Measurements from ENCODE around the gene ZNF846.
"Not testable (repeated sequence)": the region's sequence is repeated elsewhere in the genome, so short reads cannot be mapped to it uniquely, and the experiment has no call there.

Gene ZNF846

DNA sequence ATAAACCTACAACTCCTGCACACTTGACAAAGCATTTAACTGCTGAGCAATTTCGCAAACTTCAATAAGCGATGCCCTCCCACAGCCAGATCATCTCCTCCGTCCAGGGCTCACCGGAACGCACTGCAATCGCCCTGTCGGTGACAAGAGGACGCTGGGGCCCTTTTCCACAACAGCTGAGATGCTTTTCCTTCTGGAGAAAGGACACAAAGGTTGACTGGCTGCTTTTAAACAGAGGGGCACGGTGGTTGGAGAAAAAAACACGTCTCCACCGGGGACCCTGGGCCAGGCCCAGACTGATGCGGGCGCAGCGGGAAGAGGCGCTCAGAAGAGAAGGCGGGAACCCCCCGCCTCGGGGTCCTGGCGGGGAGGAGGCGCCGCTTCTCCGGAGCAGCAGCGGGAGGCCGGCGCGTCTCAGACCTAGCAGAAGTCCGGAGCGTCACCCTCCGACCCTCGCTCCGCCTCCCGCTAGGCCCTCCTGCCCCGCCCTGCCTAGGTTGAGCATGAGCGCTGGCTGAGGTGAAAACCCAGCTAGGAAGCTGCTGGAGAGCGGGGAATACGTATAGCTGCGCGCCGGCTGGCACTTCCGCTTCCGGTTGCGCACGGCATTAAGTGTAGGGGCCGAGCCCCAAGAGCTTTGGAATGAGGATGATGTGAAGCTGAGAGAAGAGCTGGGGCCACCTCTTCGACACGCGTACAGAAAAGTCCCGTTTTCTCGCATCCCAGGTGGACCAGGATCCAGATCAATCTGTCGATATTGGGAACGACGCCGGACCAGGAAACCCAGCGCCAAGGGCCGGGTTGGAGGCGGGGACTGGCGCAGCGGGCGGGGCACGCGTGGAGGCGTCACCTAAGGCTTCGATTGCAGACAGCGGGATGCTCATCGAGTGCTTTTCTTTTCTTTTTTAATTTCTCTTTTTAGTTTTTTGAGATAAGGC is at the start of gene ZNF846:
ZNF846 (minus strand) TSS at position 564 of the 938 bp plus-strand sequence. CDS start 3,788 bp downstream, outside the sequence.
- peak; percentile 95 to 96 for DNase-seq

DNA sequence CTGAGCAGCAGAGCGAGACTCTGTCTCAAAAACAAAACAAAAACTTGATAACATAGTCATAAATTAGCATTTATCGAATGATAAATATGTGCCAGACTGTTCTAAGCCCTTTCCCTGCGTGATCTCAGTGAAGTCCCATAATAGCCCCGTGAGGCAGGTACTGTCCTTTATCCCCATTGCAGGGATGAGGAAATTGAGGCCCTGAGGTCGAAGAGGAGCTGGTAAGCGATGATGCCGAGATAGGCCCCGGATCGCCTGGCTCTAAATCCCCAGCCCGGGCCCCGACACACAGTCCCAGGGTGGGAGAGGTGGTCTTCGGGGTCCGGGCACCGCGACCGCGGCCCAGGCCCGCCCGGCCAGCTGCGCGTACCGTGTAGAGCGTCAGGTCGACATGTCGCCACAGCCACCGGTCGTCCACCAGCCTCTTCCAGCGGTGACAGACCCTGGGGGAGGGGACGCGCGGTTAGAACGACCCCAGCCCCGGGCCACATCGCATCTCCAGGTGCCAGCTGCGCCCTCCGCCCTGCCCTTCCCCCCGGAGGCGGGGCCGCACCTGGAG is 49.7 kb upstream of the ZNF846 start:
- no peak for DNase-seq

DNA sequence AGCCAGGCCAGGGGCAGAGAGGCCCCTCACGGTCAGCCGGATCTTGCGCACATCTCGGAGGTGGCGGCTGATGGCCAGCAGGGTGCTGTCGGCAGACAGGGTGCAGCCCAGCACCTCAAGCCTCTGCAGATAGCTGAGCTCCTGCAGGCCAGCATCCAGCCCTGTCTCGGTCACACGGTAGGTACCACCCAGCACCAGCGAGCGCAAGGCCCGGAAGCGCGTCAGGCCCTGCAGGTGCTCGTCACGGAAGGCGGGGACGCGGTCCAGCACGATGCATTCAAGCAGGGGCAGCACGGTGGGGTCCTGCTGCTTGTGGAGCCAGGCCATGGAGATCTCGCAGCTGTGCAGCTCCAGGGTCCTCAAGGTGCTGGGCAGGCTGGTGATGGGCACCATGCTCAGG is 42.6 kb upstream of the ZNF846 start:
- DNase-seq, result no peak

DNA sequence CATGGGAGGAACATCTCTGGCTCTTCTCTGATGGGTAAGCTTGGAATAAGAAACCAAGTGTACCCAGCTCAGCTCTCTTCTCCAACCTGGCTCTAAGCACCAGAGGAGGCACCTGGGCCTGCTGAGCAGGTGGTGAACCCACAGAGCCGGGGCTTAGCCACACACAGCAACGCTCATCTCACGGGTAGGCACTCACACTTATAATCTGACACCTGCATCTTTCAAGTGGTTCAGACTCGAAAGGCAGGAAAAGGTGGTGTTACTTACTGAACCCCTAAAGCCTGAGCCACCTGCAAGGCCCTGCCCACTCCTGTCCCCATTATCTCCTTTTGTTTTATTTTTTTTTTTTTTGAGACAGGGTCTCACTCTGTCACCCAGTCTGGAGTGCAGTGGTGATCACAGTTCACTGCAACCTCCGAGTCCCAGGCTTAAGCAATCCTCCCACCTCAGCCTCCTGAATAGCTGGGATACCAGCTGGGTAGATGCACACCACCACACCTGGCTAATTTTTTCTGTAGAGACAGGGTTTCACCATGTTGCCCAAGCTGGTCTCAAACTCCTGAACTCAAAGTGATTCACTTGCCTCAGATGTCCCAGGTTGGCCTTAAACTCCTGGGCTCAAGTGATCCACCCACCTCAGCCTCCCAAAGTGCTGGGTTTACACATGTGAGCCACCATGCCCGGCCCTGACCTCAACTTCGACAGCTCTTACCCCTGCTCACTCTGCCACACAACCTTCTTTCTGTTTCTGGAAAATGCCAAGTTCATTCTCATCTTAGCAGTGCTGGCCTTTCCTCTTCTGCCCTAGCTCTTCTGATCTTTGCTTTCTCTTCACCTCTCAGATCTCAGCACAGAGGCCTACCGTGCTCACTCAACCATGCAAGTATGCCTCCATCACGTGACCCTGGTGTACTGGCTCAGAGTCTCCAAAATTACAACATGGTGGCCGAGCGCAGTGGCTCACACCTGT is 40.6 kb upstream of the ZNF846 start:
- DNase-seq, result no peak

DNA sequence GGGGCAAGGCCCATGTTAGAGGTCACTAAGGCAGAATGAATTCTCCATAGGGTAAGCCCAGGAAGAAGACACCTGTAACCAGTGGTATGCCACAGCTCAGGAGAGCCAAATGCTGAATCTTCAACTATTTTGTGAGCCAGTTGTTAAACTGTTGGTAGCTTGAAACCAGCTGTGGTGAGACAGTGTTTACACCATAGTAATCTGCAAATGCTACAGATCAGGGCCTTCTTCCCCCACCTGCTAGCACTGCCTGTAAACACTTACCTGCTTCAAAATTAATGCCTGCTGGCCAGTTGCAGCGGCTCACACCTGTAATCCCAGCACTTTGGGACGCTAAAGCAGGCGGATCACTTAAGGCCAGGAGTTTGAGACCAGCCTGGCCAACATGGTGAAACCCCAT is 38.3 kb upstream of the ZNF846 start:
- DNase-seq, result no peak

DNA sequence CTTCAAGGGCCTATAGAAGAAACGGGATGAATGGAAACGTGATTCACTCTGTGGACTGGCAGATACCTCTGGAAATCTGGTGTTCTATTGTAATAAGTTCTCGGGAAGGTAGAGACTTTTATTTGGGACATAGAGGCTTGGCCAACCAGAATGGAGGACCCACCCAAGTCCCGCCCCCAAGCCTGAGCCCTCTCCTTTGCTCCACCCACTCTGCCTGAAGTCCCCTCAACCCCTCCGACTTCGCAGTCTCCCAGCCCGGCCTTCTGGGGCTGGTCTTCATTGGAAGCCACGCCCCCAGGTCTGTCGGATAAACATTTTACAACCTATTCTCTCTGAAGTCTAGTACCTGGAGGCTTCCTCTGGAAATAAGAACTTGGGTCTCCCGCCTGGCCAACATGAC is 33.4 kb upstream of the ZNF846 start:
- no peak for DNase-seq

DNA sequence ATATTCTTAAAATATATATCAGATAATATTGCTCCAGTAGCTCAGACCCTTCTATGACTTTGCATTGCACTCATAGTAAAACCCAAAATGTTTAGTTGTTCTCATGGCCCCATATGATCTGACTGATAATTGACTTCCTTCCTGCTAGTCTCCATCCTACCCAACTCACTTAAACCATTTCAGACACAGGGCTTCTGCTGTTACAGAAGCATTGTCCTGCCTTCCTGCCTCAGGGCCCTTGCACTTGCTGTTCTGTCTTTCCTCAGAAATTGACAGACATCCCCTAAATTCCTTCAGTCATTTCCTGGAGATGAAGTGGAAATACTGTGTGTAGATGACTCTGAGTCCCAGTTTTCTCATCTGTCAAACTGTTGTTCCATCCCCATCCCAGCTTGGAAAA is 30.6 kb upstream of the ZNF846 start:
- DNase-seq, result no peak

DNA sequence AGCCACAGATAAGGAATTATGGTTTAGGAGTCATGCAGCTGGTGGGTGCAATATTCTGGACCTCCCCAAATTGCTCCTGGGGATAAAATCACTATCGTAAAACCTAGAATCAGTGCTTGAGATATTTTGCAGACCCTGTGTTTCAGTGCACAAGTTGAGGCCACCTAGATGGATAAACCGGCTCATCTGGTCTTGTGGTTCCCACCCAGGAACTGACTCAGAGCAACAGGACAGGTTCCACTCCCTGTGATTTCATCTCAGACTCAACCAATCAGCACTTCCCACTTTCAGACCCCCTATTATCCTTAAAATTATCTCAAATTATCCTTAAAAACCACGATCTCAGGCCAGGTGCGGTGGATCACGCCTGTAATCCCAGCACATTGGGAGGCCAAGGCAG is 29.3 kb upstream of the ZNF846 start:
- DNase-seq, result no peak

DNA sequence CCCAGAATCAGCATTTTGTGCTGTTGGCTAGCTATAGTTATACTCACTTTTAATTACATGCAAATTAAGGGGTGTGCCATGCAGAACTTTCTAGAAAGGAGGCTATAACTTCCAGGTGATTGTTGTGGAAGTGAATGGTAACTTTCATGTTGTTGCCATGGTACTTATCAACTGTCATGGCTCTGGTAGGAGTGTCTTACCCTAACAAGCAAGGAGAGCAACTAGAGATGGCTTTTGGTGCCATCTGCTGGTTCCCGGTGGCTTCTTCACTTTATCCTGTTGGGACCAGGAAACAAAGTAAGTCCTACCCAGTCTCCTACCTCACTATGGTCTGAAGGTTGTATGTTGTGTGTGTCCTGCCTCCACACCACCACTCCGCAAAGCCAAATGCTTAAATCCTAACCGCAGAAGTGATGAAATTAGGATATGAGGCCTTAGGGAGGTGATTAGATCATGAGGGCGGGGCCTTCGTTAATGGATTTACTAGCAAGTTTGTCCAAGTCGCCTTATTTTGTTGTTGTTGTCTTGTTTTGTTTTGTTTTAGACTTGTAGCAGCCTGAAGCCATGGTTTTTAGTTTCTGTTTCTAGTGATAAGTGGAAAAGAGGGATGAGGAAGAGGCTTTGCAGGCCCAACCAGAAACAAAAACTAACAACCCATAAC is 27.7 kb upstream of the ZNF846 start:
- DNase-seq, result peak; percentile 93 to 96

DNA sequence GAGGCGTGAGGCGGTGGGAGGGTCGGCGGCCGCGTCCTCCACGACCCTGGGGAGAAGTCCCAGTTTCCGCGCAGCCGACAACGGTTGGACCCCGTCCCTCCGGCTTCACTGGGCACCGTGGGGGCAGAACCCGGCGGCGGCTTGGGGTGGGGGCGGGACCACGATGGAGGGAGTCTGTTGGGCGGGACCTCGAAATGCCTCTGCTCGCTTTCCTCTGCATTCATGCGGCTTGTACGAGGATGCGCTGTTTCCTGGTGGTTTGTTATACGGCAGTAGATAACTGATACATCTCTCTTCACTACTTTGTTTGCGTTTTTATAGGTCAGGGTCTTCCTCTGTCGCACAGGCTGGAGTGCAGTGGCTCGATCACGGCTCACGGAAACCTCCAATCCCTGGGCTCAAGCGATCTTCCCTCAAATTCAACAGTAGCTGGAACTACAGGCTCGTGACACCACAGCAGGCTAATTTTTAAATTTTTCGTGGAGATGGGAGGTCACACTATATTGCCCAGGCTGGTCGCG is 24.6 kb upstream of the ZNF846 start:
- peak; percentile 57 to 65 for DNase-seq

DNA sequence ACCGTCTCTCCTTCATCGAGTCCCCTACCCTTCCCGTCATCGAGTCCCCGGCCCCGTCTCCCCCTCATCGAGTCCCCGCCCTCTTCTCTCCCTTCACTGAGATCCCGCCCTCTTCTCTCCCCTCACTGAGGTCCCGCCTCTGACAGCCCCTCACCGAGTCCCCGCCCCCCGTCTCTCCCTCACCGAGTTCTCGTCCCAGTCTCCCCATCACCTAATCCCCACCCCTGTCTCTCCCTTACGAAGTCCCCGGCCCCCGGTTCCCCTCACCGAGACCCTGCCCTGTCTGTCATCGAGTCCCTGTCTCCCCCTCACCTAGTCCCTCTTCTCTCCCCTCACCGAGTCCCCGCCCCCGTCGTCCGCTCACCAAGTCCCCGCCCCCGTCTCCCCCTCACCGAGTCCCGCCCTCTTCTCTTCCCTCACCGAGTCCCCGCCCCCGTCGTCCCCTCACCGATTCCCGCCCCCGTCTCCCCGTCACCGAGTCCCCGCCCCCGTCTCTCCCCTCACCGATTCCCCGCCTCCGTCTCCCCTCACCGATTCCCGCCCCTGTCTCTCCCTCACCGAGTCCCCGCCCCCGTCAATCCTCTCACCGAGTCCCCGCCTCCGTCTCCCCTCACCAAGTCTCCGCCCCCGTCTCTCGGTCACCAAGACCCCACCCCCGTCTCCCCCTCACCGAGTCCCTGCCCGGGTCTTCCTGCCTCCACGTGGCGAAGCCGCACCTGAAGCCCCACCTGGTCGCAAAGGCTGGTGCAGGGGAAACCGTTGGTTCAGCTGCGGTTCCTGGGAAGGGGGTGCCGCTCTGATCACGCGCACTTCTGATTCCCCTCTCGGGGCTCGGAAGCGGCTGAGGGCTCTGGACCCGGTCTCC is 23.9 kb upstream of the ZNF846 start:
- DNase-seq, result peak; percentile 92

DNA sequence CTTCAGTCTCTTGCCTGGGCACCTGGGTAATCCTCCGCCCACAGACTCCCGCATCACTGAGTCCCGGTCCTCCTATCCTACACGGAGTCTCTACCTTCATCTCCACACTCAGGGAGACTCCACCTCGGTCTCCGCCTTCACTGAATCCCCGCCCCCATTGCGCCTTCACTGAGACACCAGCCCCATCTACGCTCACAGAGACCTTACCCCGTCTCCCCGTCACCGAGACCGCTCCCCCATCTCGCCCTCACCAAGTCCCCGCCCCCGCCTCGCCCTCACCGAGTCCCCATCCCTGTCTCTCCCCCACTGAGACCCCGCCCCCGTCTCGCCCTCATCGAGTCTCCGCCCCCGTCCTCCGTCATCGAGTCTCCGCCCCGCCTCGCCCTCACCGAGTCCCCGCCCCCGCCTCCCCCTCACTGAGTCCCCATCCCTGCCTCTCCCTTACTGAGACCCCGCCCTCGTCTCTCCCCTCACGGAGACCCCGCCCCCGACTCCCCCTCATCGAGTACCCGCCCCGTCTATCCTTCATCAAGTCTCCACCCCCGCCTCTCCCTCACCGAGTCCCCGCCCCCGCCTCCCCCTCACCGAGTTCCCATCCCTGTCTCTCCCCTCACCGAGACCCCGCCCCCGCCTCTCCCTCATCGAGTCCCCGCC is 23.1 kb upstream of the ZNF846 start:
- DNase-seq, result peak; percentile 90 to 92

DNA sequence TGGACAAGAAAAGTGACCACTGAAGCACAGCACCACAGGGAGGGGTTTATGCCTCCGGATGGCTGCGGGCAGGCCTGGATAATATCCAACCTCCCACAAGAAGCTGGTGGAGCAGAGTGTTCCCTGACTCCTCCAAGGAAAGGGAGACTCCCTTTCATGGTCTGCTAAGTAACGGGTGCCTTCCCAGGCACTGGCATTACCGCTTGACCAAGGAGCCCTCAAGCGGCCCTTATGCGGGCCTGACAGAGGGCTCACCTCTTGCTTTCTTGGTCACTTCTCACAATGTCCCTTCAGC is 22.5 kb upstream of the ZNF846 start:
- DNase-seq, result not testable (repeated sequence)

DNA sequence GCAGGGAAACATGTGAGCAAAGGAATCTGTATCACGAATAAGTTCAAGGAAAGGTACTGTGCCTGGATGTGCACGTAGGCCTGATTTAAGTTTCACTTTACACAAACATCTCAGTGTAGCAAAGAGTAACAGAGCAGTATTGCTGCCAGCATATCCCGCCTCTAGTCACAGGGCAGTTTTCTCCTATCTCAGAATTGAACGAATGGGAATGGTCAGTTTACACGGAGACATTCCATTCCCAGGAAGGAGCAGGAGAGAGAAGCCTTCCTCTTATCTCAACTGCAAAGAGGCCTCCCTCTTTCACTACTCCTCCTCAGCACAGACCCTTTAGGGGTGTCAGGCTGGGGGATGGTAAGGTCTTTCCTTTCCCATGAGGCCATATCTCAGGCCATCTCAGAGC is 21.0 kb upstream of the ZNF846 start:
- DNase-seq, result not testable (repeated sequence)

DNA sequence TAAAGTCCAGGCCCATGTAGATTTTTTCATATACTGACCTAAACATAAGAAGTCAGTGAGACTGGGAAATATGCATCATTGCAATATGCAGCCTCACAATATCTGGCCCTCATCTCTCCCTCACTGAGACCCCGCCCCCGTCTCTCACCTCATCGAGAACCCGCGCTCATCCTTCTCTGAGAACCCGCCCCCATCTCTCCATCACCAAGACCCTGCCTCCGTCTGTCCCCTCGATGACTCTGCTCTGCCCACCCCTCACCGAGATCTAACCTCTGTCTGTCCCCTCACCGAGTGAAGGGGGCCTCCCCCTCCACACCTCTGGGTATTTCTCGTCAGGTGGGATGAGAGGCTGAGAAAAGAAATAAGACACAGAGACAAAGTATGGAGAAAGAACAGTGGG is 20.5 kb upstream of the ZNF846 start:
- no peak for DNase-seq

DNA sequence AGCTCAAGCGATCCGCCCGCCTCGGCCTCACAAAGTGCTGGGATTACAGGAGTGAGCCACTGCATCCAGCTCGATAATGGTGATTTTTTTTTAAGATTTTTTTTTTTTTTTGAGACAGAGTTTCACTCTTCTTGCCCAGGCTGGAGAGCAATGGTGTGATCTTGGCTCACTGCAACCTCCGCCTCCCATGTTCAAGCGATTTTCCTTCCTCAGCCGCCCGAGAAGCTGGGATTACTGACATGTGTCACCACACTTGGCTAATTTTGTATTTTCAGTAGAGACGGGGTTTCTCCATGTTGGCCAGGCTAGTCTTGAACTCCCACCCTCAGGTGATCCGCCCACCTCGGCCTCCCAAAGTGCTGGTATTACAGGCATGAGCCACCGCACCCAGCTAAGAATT is 20.1 kb upstream of the ZNF846 start:
- DNase-seq, result not testable (repeated sequence)

DNA sequence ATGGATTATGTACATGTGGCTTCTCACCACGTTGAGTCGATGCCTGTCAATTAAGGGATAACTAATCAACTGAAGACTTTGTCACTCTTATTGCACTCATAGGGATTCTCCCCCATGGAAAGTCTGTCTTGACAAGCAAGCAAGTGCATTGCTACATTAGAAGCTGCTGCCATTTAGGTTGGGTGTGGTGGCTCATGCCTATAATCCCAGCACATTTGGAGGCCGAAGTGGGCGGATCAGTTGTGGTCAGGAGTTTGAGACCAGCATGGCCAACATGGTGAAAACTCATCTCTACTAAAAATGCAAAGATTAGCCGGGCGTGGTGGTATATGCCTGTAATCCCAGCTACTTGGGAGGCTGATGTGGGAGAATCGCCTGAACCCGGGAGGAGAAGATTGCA is 18.3 kb upstream of the ZNF846 start:
- no peak for DNase-seq

DNA sequence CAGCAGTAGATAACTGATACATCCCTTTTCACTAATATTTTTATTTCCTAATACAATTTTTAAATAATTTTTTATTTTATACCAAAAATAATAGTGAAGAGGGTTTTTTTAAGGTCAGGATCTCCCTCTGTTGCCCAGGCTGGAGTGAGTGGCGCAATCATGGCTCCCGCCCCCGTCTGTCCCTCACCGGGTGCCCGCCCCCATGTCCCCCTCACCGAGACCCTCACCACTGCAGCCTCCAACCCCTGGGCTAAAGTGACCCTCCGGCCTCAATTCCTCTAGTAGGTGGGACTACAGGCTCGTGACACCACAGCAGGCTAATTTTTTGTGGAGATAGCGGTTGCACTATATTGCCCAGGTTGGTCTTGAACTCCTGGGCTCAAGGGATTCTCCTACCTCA is 17.8 kb upstream of the ZNF846 start:
- DNase-seq, result no peak

DNA sequence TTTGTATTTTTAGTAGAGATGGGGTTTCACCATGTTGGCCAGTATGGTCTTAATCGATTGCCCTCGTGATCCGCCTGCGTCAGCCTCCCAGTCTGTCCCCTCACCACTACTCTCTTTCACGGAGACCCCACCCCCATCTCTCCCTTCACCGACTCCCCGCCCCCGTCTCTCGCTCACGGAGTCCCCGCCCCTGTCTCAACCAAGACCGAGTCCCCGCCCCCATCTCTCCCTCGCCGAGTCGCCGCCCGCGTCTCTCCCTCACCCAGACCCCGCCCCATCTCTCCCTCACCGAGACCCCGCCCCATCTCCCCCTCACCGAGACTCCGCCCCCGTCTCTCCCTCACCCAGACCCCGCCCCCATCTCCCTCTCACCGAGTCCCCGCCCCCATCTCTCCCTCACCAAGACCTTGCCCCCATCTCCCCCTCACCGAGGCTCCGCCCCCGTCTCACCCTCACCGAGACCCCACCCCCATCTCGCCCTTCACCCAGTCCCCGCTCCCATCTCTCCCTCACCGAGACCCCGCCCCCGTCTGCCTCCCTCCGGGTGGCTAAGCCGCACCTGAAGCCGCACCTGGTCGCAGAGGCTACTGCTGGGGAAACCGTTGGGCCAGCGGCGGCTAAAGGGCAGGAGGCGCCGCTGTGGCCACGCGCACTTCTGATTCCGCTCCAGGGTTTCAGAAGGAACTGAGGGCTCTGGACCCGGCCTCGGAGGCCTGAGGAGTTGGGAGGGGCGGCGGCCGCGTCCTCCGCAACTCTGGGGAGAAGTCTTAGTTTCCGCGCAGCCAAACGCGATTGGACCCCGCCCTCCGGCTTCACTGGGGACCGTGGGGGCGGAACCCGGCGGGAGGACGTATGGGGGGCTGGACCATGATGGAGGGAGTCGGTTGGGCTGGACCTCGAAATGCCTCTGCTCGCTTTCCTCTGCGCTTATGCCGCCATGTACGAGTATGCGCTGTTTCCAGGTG is 17.1 kb upstream of the ZNF846 start:
- peak; percentile 91 to 94 for DNase-seq

DNA sequence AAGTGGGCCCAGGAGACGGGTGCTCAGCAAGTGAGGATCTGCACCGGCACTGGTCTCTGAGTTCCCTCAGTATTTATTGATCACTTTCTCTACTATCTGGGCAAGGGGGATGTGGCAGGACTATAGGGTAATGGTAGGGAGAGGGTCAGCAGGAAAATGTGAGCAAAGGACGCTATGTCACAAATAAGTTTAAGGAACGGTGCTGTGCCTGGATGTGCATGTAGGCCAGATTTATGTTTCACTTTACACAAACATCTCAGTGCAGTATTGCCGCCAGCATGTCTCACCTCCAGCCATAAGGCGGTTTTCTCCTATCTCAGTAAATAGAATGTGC is 15.6 kb upstream of the ZNF846 start:
- DNase-seq, result not testable (repeated sequence)
